Measurements from ENCODE around the gene ENO4.

The ENO4 gene

GRCh38 chr10:116864436-116864835 is 15.1 kb downstream of the ENO4 start:
- H3K27ac ChIP-seq, result no peak overlapping the region

GRCh38 chr10:116866066-116866465 is 16.8 kb downstream of the ENO4 start:
- no peaks in the 10 kb centered on the region for H3K9me3 ChIP-seq (ENCODE audit: severe bottlenecking)
- no peak overlapping the region for H3K27ac ChIP-seq
- TF ChIP-seq CTCF (IDR thresholded peaks at IDR 0.05; ENCODE audit: low read depth, low read length), result no peak
- no peaks in the 10 kb centered on the region for H3K36me3 ChIP-seq
- H3K4me3 ChIP-seq (ENCODE audit: low read depth, low read length), result no peak overlapping the region
- no peaks in the 10 kb centered on the region for H3K27me3 ChIP-seq (ENCODE audit: insufficient read depth, low read depth, severe bottlenecking)
- no peak for DNase-seq

More at GRCh38 chr10:116864436-116864835, 15.1 kb downstream of the ENO4 start:
- Histone ChIP-seq H3K36me3 (no peaks in the 10 kb centered on the region), H3K9me3 (ENCODE audit: severe bottlenecking) (no peaks in the 10 kb centered on the region), H3K4me3 (ENCODE audit: low read depth, low read length) (no peak overlapping the region), H3K27me3 (ENCODE audit: insufficient read depth, low read depth, severe bottlenecking) (no peaks in the 10 kb centered on the region)
- no peak for TF ChIP-seq CTCF (IDR thresholded peaks at IDR 0.05; ENCODE audit: low read depth, low read length)
- no peak for DNase-seq

GRCh38 chr10:116866987-116867595 is 17.8 kb downstream of the ENO4 start:
- Histone ChIP-seq H3K9me3 (ENCODE audit: severe bottlenecking) (no peaks in the 10 kb centered on the region), H3K36me3 (no peaks in the 10 kb centered on the region), H3K4me3 (ENCODE audit: low read depth, low read length) (no peak overlapping the region), H3K27me3 (ENCODE audit: insufficient read depth, low read depth, severe bottlenecking) (no peaks in the 10 kb centered on the region), H3K27ac (no peak overlapping the region)
- DNase-seq, result no peak
- TF ChIP-seq CTCF (IDR thresholded peaks at IDR 0.05; ENCODE audit: low read depth, low read length), result no peak

- Histone ChIP-seq H3K4me3 (ENCODE audit: low read depth, low read length) (no peak overlapping the region), H3K27ac (no peak overlapping the region), H3K27me3 (ENCODE audit: insufficient read depth, low read depth, severe bottlenecking) (no peaks in the 10 kb centered on the region), H3K36me3 (no peaks in the 10 kb centered on the region), H3K9me3 (ENCODE audit: severe bottlenecking) (no peaks in the 10 kb centered on the region)
- TF ChIP-seq CTCF (IDR thresholded peaks at IDR 0.05; ENCODE audit: low read depth, low read length), result no peak
- no peak for DNase-seq
Measured at GRCh38 chr10:116868198-116868676, 18.9 kb downstream of the ENO4 start.

GRCh38 chr10:116868722-116869121 is 19.4 kb downstream of the ENO4 start:
- TF ChIP-seq CTCF (IDR thresholded peaks at IDR 0.05; ENCODE audit: low read depth, low read length), result no peak
- Histone ChIP-seq H3K4me3 (ENCODE audit: low read depth, low read length) (no peak overlapping the region), H3K36me3 (no peaks in the 10 kb centered on the region), H3K27ac (no peak overlapping the region), H3K27me3 (ENCODE audit: insufficient read depth, low read depth, severe bottlenecking) (no peaks in the 10 kb centered on the region), H3K9me3 (ENCODE audit: severe bottlenecking) (no peaks in the 10 kb centered on the region)
- DNase-seq, result no peak

- Histone ChIP-seq H3K27me3 (ENCODE audit: insufficient read depth, low read depth, severe bottlenecking) (no peaks in the 10 kb centered on the region), H3K27ac (no peak overlapping the region), H3K9me3 (ENCODE audit: severe bottlenecking) (no peaks in the 10 kb centered on the region), H3K4me3 (ENCODE audit: low read depth, low read length) (no peak overlapping the region), H3K36me3 (no peaks in the 10 kb centered on the region)
- DNase-seq, result no peak
- no peak for TF ChIP-seq CTCF (IDR thresholded peaks at IDR 0.05; ENCODE audit: low read depth, low read length)
Measured at GRCh38 chr10:116870949-116871348, 21.6 kb downstream of the ENO4 start.
